Peyer's patch (tissue), 4 donors: ENCODE measurements around the gene SYNGR2.

ENCODE experiments used
- POLR2A ChIP-seq, 2 donors: fragments of 450-650 bp; IDR thresholded peaks; one replicate each; pipeline ENCODE4 v1.5.1; 2017; ENCODE audit warnings: antibody characterized with exemption in 2 of 2, mild to moderate bottlenecking in 2 of 2, moderate library complexity in 2 of 2
- TF ChIP-seq, protein P1 (sequence below), 6 experiments: fragments of 450-650 bp in 4 of 6; fragments of 200-600 bp in 2 of 6; sonication (generic) in 1 of 6; IDR thresholded peaks; one replicate each; pipeline ENCODE4 v1.5.1; 2017 to 2019; ENCODE audit warnings: antibody characterized with exemption in 6 of 6, mild to moderate bottlenecking in 3 of 6, moderate library complexity in 1 of 6

DNA sequence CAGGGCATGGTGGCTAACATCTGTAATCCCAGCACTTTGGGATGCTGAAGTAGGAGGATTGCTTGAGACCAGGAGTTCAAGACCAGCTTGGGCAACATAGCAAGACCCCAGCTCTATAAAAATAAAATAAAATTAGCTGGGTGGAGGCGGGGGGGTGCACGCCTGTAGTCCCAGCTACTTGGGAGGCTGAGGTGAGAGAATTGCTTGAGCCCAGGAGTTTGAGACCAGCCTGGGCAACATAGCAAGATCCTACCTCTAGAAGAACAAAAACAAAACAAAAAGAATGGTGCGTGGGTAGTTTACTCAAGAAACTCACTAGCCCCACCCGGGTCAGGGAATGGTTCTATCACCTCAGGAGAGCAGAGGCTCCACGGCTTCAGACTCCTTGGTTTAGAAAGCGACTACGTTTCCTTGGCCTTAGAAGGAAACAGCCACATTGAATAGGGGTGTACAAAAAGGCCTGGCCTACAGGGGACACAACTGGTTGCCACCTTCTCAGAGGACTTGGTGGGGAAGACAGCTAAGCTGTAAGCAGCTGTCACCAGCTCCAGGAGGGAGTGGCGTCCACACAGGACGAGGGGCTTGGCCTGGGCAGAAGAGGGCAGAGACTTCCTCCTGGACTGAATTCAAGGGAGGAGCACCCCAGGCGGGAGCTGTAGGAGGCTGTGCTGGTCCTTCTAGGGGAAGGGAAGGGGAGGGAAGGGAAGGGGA, 17.8 kb downstream of the SYNGR2 start:
- TF ChIP-seq POLR2A (IDR thresholded peaks at IDR 0.05): no peak
- TF ChIP-seq, protein P1, sequence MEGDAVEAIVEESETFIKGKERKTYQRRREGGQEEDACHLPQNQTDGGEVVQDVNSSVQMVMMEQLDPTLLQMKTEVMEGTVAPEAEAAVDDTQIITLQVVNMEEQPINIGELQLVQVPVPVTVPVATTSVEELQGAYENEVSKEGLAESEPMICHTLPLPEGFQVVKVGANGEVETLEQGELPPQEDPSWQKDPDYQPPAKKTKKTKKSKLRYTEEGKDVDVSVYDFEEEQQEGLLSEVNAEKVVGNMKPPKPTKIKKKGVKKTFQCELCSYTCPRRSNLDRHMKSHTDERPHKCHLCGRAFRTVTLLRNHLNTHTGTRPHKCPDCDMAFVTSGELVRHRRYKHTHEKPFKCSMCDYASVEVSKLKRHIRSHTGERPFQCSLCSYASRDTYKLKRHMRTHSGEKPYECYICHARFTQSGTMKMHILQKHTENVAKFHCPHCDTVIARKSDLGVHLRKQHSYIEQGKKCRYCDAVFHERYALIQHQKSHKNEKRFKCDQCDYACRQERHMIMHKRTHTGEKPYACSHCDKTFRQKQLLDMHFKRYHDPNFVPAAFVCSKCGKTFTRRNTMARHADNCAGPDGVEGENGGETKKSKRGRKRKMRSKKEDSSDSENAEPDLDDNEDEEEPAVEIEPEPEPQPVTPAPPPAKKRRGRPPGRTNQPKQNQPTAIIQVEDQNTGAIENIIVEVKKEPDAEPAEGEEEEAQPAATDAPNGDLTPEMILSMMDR (IDR thresholded peaks at IDR 0.05): no peak
